K562 (cell line): ENCODE data around the gene LOXL4. TPM values are rescaled to one million over a fixed set of nuclear protein-coding genes. Genes with fewer than 3 reads are reported as not detected.

Experiments
- ATAC-seq: fragments of 200-7000 bp; cut with Tn5 transposase; 3 replicates; pipeline ENCODE4 v1.9.1; 2020; ENCODE audit warnings: moderate library complexity
- BruUV-seq: library from RNA; stranded (reverse); fragments of 400-500 nt; replicated peaks from 2 replicates; lab custom pipeline; 2021; lab: Mats Ljungman, UMichigan
- CTCF ChIA-PET: fragments of 300-600 bp; formaldehyde crosslinking; extraction: SDS; loops from one replicate; lab custom pipeline; 2021; ENCODE audit warnings: low intra/inter-chr PET ratio; lab: Yijun Ruan, JAX
- POLR2A ChIA-PET: fragments of 300-600, 350-650 bp; sonication (Branson Sonifier 250); formaldehyde crosslinking; extraction: SDS; loops from one replicate; lab custom pipeline; 2021; ENCODE audit warnings: antibody characterized with exemption, inconsistent platforms; lab: Yijun Ruan, JAX
- DNase-seq, 4 experiments: peaks; one replicate each; pipeline versions ENCODE4 v3.0.0 to v3.0.0-alpha.2; 2011 to 2018; ENCODE audit warnings: low spot score in 3 of 4, mixed read lengths in 3 of 4; ENCODE audit errors: extremely low read depth in 1 of 4
- FAIRE-seq: peaks from 2 replicates; lab custom pipeline; 2011; peaks lifted over from hg19 to GRCh38; lab: Jason Lieb, UNC
- H2AFZ ChIP-seq: 2 replicates; pipeline ENCODE4 v1.6.0; 2011; ENCODE audit warnings: low read depth, low read length, control low read depth, inconsistent platforms
- H3K27ac ChIP-seq: fragments of 200-600 bp; 3 replicates; pipeline ENCODE4 v1.8.0; 2011; ENCODE audit warnings: low read depth, mild to moderate bottlenecking, control low read depth, inconsistent platforms, low read length, moderate library complexity, mixed read lengths; ENCODE audit errors: extremely low read depth
- H3K27me3 ChIP-seq, 2 experiments: fragments of 300-600 bp in 1 of 2; 2 replicates in 1 of 2; 3 replicates in 1 of 2; pipeline versions ENCODE4 v1.6.0 to v1.8.0; 2011; ENCODE audit warnings: inconsistent platforms in 2 of 2, low read length in 2 of 2, mild to moderate bottlenecking in 1 of 2, mixed read lengths in 1 of 2, moderate library complexity in 1 of 2; ENCODE audit not compliant: control insufficient read depth in 2 of 2, insufficient read depth in 2 of 2
- H3K36me3 ChIP-seq: fragments of 300-600 bp; 3 replicates; pipeline ENCODE4 v1.8.0; 2011; ENCODE audit warnings: mild to moderate bottlenecking, low read length, inconsistent platforms; ENCODE audit not compliant: control insufficient read depth, insufficient read depth
- H3K4me1 ChIP-seq, 2 experiments: fragments of 200-600 bp in 1 of 2; replicated peaks in 1 of 2; 2 replicates in 1 of 2; 3 replicates in 1 of 2; pipeline versions ENCODE4 v1.5.1 to v1.8.0; 2011; ENCODE audit warnings: inconsistent platforms in 2 of 2, low read length in 2 of 2, mild to moderate bottlenecking in 1 of 2, mixed read lengths in 1 of 2, moderate library complexity in 1 of 2; ENCODE audit not compliant: control insufficient read depth in 2 of 2, insufficient read depth in 2 of 2
- H3K4me2 ChIP-seq: 2 replicates; pipeline ENCODE4 v1.6.1; 2011; ENCODE audit warnings: low read length, control low read depth, inconsistent platforms, mixed read lengths; ENCODE audit not compliant: insufficient read depth
- H3K4me3 ChIP-seq: fragments of 200-600 bp; sonication (generic), shearing (Covaris generic); 2 replicates; pipeline ENCODE4 v1.5.1; 2016; ENCODE audit warnings: control low read depth, inconsistent platforms
- H3K79me2 ChIP-seq: fragments of 200-600 bp; 3 replicates; pipeline ENCODE4 v1.8.0; 2011; ENCODE audit warnings: low read length, inconsistent platforms; ENCODE audit not compliant: control insufficient read depth, insufficient read depth
- H3K9ac ChIP-seq, 2 experiments: 2 replicates each; pipeline versions ENCODE4 v1.6.0 to v1.6.1; 2011; ENCODE audit warnings: low read depth in 2 of 2, low read length in 2 of 2, control low read depth in 1 of 2, inconsistent platforms in 1 of 2, mild to moderate bottlenecking in 1 of 2, mixed read lengths in 1 of 2; ENCODE audit not compliant: insufficient read depth in 1 of 2
- H3K9me1 ChIP-seq: one replicate; pipeline ENCODE4 v1.6.0; 2011; ENCODE audit warnings: inconsistent platforms, mild to moderate bottlenecking, low read length, moderate library complexity; ENCODE audit not compliant: control insufficient read depth, insufficient read depth
- H3K9me3 ChIP-seq: replicated peaks from 2 replicates; pipeline ENCODE4 v1.5.1; 2011; ENCODE audit warnings: low read depth, low read length, inconsistent platforms; ENCODE audit not compliant: control insufficient read depth, insufficient read depth
- H4K20me1 ChIP-seq: replicated peaks from 2 replicates; pipeline ENCODE4 v1.6.1; 2011; ENCODE audit warnings: low read length, inconsistent platforms, mixed read lengths; ENCODE audit not compliant: control insufficient read depth, insufficient read depth
- RHOXF2B ChIP-seq: fragments of 250-450 bp; sonication (Bioruptor Pico); conservative IDR thresholded peaks from 2 replicates; pipeline ENCODE4 v1.5.1; 2021
- STAT5A ChIP-seq: IDR thresholded peaks from 2 replicates; pipeline ENCODE4 v1.6.1; 2012; ENCODE audit warnings: low read length, inconsistent platforms, borderline replicate concordance
- TBL1XR1 ChIP-seq, 2 experiments: IDR thresholded peaks; 2 replicates each; pipeline ENCODE4 v1.6.1; 2012; ENCODE audit warnings: improper control_type of control experiment in 2 of 2, low read length in 2 of 2, mild to moderate bottlenecking in 1 of 2
- ZBTB7A ChIP-seq: IDR thresholded peaks from 2 replicates; pipeline ENCODE4 v1.6.1; 2011; ENCODE audit warnings: low read depth, mild to moderate bottlenecking, low read length, moderate library complexity, borderline replicate concordance; ENCODE audit not compliant: control insufficient read depth
- WGBS: fragments of 100-300 bp; shearing (Covaris generic); methylation state at CpG from one replicate; pipeline ENCODE4 v1.1.6; 2016; ENCODE audit warnings: low coverage, mixed read lengths; ENCODE audit not compliant: insufficient coverage; ENCODE audit errors: missing lambda C conversion rate; 5-methylcytosine and 5-hydroxymethylcytosine counted together
- in situ Hi-C: fragments of 300-500 bp; cut with MboI; formaldehyde crosslinking; loops from 4 replicates; pipeline ENCODE4 v1.15.0; 2018; ENCODE audit warnings: inconsistent platforms, mixed read lengths
- intact Hi-C: fragments of 100-400 bp; cut with micrococcal nuclease; formaldehyde crosslinking; loops from 2 replicates; pipeline ENCODE4 v1.14.2; 2022
- polyA plus RNA-seq, 8 experiments: library from polyadenylated mRNA; depleted of rRNA in 4 of 8; stranded (reverse) in 5 of 8; unstranded in 3 of 8; fragments of >200 nt; fragmentation: Nextera tagmentation in 2 of 8; fragmentation: Illumina TruSeq in 1 of 8; extraction: Ambion mirVana in 2 of 8; extraction: Trizol in 1 of 8; gene quantifications; 2 replicates each; pipeline versions ENCODE4 v1.2.1 to v1.2.3, GENCODE V29; 2011 to 2014; ENCODE audit warnings: inconsistent platforms in 1 of 8, missing spikeins in 1 of 8
- total RNA-seq, 7 experiments: library from RNA; depleted of rRNA in 6 of 7; stranded (reverse); fragments of >200 nt in 6 of 7; fragmentation: Illumina TruSeq in 2 of 7; extraction: Trizol in 2 of 7; gene quantifications; 2 replicates each; pipeline versions ENCODE4 v1.2.1 to v1.2.3, GENCODE V29; 2011 to 2021; ENCODE audit warnings: low replicate concordance in 1 of 7
- TF ChIP-seq, protein P1 (sequence below): fragments of 250-450 bp; sonication (Bioruptor Pico); IDR thresholded peaks from 2 replicates; pipeline ENCODE4 v1.9.0; 2021; ENCODE audit warnings: mild to moderate bottlenecking, inconsistent platforms
- TF ChIP-seq, protein P2 (sequence below): sonication (generic); formaldehyde crosslinking; IDR thresholded peaks from 2 replicates; pipeline ENCODE4 v1.8.0; 2023; ENCODE audit warnings: mild to moderate bottlenecking, missing genetic modification reagents
- TF ChIP-seq, protein P3 (sequence below): fragments of 450-650 bp; formaldehyde crosslinking; IDR thresholded peaks from 2 replicates; pipeline ENCODE4 v1.4.0; 2020; ENCODE audit warnings: mild to moderate bottlenecking
- TF ChIP-seq, protein P4 (sequence below): sonication (generic); IDR thresholded peaks from 2 replicates; pipeline ENCODE4 v1.6.1; 2016

LOXL4 gene
- total and polyA plus RNA-seq, 9 of the 15 experiments (the other 6 are each of a cell fraction or from before 2014, with no cell fraction given): 0.03 to 0.35 (median 0.05) TPM; not detected in 3

DNA sequence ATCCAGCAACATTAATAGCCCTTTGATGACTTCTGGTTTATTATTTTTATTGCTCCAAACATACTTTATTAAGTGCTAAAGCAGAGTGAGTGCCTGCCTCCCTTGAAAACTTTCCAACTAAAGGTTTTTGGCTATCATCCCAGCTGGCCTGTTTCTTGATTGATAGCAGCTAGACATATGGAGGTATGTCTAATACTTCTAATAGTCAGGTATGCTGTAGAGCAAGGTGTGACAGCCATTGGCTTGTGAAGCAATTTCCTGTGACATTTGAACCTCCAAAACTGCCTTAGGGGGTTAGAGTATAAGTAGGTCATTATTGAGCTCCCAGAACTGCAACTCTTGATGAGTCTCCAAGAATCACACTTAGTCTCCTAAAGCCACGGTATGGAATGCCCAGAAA lies 55.8 kb downstream of the LOXL4 start:
- no peaks in the 10 kb centered on the region for H3K9me3 ChIP-seq
- POLR2A ChIA-PET: no interaction called here
- no peaks in the 10 kb centered on the region for H3K9me1 ChIP-seq
- BruUV-seq: no TSS peak
- WGBS: 80% methylated on average over 1 of the region's 1 CpG
- no peak overlapping the region for H3K27ac ChIP-seq
- H3K4me2 ChIP-seq: no peak overlapping the region
- no peaks in the 10 kb centered on the region for H4K20me1 ChIP-seq
- intact Hi-C loops: no loop called here
- no peak overlapping the region for H2AFZ ChIP-seq
- no peaks in the 10 kb centered on the region for H3K79me2 ChIP-seq
- ATAC-seq (no peak), DNase-seq (no peak), FAIRE-seq (no peak)
- no peaks in the 10 kb centered on the region for H3K27me3 ChIP-seq
- no peak overlapping the region for H3K9ac ChIP-seq
- no peak overlapping the region for H3K4me3 ChIP-seq
- in situ Hi-C loops: no loop called here
- H3K36me3 ChIP-seq: peaks cover 26% of the 10 kb centered on the region; the same call in 1 of the 3 replicates
- H3K4me1 ChIP-seq: no peaks in the 10 kb centered on the region
- CTCF ChIA-PET: no interaction called here
- TF ChIP-seq, protein P1, sequence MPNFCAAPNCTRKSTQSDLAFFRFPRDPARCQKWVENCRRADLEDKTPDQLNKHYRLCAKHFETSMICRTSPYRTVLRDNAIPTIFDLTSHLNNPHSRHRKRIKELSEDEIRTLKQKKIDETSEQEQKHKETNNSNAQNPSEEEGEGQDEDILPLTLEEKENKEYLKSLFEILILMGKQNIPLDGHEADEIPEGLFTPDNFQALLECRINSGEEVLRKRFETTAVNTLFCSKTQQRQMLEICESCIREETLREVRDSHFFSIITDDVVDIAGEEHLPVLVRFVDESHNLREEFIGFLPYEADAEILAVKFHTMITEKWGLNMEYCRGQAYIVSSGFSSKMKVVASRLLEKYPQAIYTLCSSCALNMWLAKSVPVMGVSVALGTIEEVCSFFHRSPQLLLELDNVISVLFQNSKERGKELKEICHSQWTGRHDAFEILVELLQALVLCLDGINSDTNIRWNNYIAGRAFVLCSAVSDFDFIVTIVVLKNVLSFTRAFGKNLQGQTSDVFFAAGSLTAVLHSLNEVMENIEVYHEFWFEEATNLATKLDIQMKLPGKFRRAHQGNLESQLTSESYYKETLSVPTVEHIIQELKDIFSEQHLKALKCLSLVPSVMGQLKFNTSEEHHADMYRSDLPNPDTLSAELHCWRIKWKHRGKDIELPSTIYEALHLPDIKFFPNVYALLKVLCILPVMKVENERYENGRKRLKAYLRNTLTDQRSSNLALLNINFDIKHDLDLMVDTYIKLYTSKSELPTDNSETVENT (CRISPR knock-in tag): no peak
- TF ChIP-seq TBL1XR1 (IDR thresholded peaks at IDR 0.05; ENCODE audit: low read length in 2 of 2): no peak
- no peak for TF ChIP-seq ZBTB7A
- TF ChIP-seq, protein P2, sequence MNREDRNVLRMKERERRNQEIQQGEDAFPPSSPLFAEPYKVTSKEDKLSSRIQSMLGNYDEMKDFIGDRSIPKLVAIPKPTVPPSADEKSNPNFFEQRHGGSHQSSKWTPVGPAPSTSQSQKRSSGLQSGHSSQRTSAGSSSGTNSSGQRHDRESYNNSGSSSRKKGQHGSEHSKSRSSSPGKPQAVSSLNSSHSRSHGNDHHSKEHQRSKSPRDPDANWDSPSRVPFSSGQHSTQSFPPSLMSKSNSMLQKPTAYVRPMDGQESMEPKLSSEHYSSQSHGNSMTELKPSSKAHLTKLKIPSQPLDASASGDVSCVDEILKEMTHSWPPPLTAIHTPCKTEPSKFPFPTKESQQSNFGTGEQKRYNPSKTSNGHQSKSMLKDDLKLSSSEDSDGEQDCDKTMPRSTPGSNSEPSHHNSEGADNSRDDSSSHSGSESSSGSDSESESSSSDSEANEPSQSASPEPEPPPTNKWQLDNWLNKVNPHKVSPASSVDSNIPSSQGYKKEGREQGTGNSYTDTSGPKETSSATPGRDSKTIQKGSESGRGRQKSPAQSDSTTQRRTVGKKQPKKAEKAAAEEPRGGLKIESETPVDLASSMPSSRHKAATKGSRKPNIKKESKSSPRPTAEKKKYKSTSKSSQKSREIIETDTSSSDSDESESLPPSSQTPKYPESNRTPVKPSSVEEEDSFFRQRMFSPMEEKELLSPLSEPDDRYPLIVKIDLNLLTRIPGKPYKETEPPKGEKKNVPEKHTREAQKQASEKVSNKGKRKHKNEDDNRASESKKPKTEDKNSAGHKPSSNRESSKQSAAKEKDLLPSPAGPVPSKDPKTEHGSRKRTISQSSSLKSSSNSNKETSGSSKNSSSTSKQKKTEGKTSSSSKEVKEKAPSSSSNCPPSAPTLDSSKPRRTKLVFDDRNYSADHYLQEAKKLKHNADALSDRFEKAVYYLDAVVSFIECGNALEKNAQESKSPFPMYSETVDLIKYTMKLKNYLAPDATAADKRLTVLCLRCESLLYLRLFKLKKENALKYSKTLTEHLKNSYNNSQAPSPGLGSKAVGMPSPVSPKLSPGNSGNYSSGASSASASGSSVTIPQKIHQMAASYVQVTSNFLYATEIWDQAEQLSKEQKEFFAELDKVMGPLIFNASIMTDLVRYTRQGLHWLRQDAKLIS (CRISPR knock-in tag): no peak
- TF ChIP-seq, protein P3, sequence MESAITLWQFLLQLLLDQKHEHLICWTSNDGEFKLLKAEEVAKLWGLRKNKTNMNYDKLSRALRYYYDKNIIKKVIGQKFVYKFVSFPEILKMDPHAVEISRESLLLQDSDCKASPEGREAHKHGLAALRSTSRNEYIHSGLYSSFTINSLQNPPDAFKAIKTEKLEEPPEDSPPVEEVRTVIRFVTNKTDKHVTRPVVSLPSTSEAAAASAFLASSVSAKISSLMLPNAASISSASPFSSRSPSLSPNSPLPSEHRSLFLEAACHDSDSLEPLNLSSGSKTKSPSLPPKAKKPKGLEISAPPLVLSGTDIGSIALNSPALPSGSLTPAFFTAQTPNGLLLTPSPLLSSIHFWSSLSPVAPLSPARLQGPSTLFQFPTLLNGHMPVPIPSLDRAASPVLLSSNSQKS (CRISPR knock-in tag): no peak
- no peak for TF ChIP-seq STAT5A
- TF ChIP-seq RHOXF2B (CRISPR knock-in tag): no peak
- TF ChIP-seq, protein P4, sequence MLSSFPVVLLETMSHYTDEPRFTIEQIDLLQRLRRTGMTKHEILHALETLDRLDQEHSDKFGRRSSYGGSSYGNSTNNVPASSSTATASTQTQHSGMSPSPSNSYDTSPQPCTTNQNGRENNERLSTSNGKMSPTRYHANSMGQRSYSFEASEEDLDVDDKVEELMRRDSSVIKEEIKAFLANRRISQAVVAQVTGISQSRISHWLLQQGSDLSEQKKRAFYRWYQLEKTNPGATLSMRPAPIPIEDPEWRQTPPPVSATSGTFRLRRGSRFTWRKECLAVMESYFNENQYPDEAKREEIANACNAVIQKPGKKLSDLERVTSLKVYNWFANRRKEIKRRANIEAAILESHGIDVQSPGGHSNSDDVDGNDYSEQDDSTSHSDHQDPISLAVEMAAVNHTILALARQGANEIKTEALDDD: no peak
